Umbilical cord (tissue), 1 donor: ENCODE results near the gene CDKN1C. TPM values are rescaled to one million over a fixed set of nuclear protein-coding genes. Genes with fewer than 3 reads are reported as not detected.

ENCODE experiments used
- total RNA-seq: library from RNA; depleted of rRNA; stranded (reverse); fragments of >200 nt; gene quantifications from one replicate; pipeline ENCODE4 v1.2.3, GENCODE V29; 2014; ENCODE audit warnings: low replicate concordance; ENCODE audit not compliant: insufficient read depth

The CDKN1C gene
- total RNA-seq, 1 donor from 2014 or later = 651 TPM

Other genes starting within 250 kb of the CDKN1C start
- gene KCNQ1OT1, start 185.8 kb downstream of the CDKN1C start, total RNA-seq = 21.9 TPM
- gene PHLDA2, start 43.6 kb upstream of the CDKN1C start, total RNA-seq = not detected
- 91.0 TPM for gene NAP1L4, start 106.6 kb upstream of the CDKN1C start, total RNA-seq
- gene CARS1, start 171.6 kb upstream of the CDKN1C start, total RNA-seq = 33.2 TPM